ENCODE measurements around the gene POU4F3. TPM values are rescaled to one million over a fixed set of nuclear protein-coding genes. Genes with fewer than 3 reads are reported as not detected.

The POU4F3 gene
- total and polyA plus RNA-seq, 2 donors from 2014 or later = 0.13 TPM; not detected in 1

GRCh38 chr5:146363161-146363874, 24.7 kb downstream of the POU4F3 start:
- Histone ChIP-seq H3K9ac (ENCODE audit: low read length in 3 of 3) (no peak overlapping the region), H3K36me3 (ENCODE audit: control insufficient read depth in 2 of 3, insufficient read depth in 3 of 3, low read length in 3 of 3) (no peaks in the 10 kb centered on the region), H3K27ac (ENCODE audit: low read depth in 2 of 2, low read length in 2 of 2) (no peak overlapping the region), H3K4me3 (ENCODE audit: low read length in 3 of 3) (no peak overlapping the region), H3K9me3 (ENCODE audit: control insufficient read depth in 2 of 3, insufficient read depth in 1 of 3, low read length in 3 of 3) (no peaks in the 10 kb centered on the region), H3K27me3 (ENCODE audit: control insufficient read depth, insufficient read depth, low read length) (no peaks in the 10 kb centered on the region), H3K4me1 (ENCODE audit: control insufficient read depth in 2 of 3, insufficient read depth in 2 of 3, low read depth in 1 of 3, low read length in 3 of 3) (no peaks in the 10 kb centered on the region)
- DNase-seq = no peak
- TF ChIP-seq CTCF (IDR thresholded peaks at IDR 0.05; ENCODE audit: borderline replicate concordance, extremely low read depth, insufficient read depth) = no peak
- intact Hi-C loops (cut with DNase I) = no loop called here
- FAIRE-seq = no peak

GRCh38 chr5:146365618-146366017, 27.0 kb downstream of the POU4F3 start:
- DNase-seq = no peak
- no peak for TF ChIP-seq CTCF (IDR thresholded peaks at IDR 0.05; ENCODE audit: borderline replicate concordance, extremely low read depth, insufficient read depth)
- Histone ChIP-seq H3K4me3 (ENCODE audit: low read length in 3 of 3) (no peak overlapping the region), H3K27me3 (ENCODE audit: control insufficient read depth, insufficient read depth, low read length) (no peaks in the 10 kb centered on the region), H3K9me3 (ENCODE audit: control insufficient read depth in 2 of 3, insufficient read depth in 1 of 3, low read length in 3 of 3) (no peaks in the 10 kb centered on the region), H3K9ac (ENCODE audit: low read length in 3 of 3) (no peak overlapping the region), H3K36me3 (ENCODE audit: control insufficient read depth in 2 of 3, insufficient read depth in 3 of 3, low read length in 3 of 3) (no peaks in the 10 kb centered on the region), H3K27ac (ENCODE audit: low read depth in 2 of 2, low read length in 2 of 2) (no peak overlapping the region), H3K4me1 (ENCODE audit: control insufficient read depth in 2 of 3, insufficient read depth in 2 of 3, low read depth in 1 of 3, low read length in 3 of 3) (no peaks in the 10 kb centered on the region)
- intact Hi-C loops (cut with DNase I) = no loop called here
- no peak for FAIRE-seq

- H3K36me3 ChIP-seq (ENCODE audit: control insufficient read depth in 2 of 3, insufficient read depth in 3 of 3, low read length in 3 of 3) = no peaks in the 10 kb centered on the region
- no peak for FAIRE-seq
- no peak overlapping the region for H3K4me3 ChIP-seq (ENCODE audit: low read length in 3 of 3)
- H3K27me3 ChIP-seq (ENCODE audit: control insufficient read depth, insufficient read depth, low read length) = no peaks in the 10 kb centered on the region
- DNase-seq = no peak
- H3K9ac ChIP-seq (ENCODE audit: low read length in 3 of 3) = no peak overlapping the region
- intact Hi-C loops (cut with DNase I) = no loop called here
- no peak for TF ChIP-seq CTCF (IDR thresholded peaks at IDR 0.05; ENCODE audit: borderline replicate concordance, extremely low read depth, insufficient read depth)
- no peaks in the 10 kb centered on the region for H3K9me3 ChIP-seq (ENCODE audit: control insufficient read depth in 2 of 3, insufficient read depth in 1 of 3, low read length in 3 of 3)
- no peak overlapping the region for H3K27ac ChIP-seq (ENCODE audit: low read depth in 2 of 2, low read length in 2 of 2)
- no peaks in the 10 kb centered on the region for H3K4me1 ChIP-seq (ENCODE audit: control insufficient read depth in 2 of 3, insufficient read depth in 2 of 3, low read depth in 1 of 3, low read length in 3 of 3)
These were observed 28.3 kb downstream of the POU4F3 start for GRCh38 chr5:146366904-146367303.

- H3K36me3 ChIP-seq (ENCODE audit: control insufficient read depth in 2 of 3, insufficient read depth in 3 of 3, low read length in 3 of 3) = no peaks in the 10 kb centered on the region
- no peak overlapping the region for H3K9ac ChIP-seq (ENCODE audit: low read length in 3 of 3)
- DNase-seq (no peak), FAIRE-seq (no peak)
- H3K9me3 ChIP-seq (ENCODE audit: control insufficient read depth in 2 of 3, insufficient read depth in 1 of 3, low read length in 3 of 3) = no peaks in the 10 kb centered on the region
- no peaks in the 10 kb centered on the region for H3K4me1 ChIP-seq (ENCODE audit: control insufficient read depth in 2 of 3, insufficient read depth in 2 of 3, low read depth in 1 of 3, low read length in 3 of 3)
- no peak overlapping the region for H3K27ac ChIP-seq (ENCODE audit: low read depth in 2 of 2, low read length in 2 of 2)
- no peaks in the 10 kb centered on the region for H3K27me3 ChIP-seq (ENCODE audit: control insufficient read depth, insufficient read depth, low read length)
- intact Hi-C loops (cut with DNase I) = no loop called here
- H3K4me3 ChIP-seq (ENCODE audit: low read length in 3 of 3) = no peak overlapping the region
- TF ChIP-seq CTCF (IDR thresholded peaks at IDR 0.05; ENCODE audit: borderline replicate concordance, extremely low read depth, insufficient read depth) = no peak
These were observed 29.5 kb downstream of the POU4F3 start for GRCh38 chr5:146368137-146368536.

Data from kidney (tissue), 14 donors.